Activated CD4-positive, alpha-beta T cell treated with anti-CD3 and anti-CD28 coated beads for 24 hours (primary cell): ENCODE results near the gene SDR42E1.
"Not testable (repeated sequence)": the region's sequence is repeated elsewhere in the genome, so short reads cannot be mapped to it uniquely, and the experiment has no call there.

Experiments used
- DNase-seq, 2 donors: peaks; one replicate each; pipeline ENCODE4 v3.0.0-alpha.2; 2020; ENCODE audit warnings: low read depth in 2 of 2

The SDR42E1 gene

GRCh38 chr16:82037666-82038065 lies 26.4 kb upstream of the SDR42E1 start:
- no peak for DNase-seq

- no peak for DNase-seq
Observed at GRCh38 chr16:82037251-82037650, 26.0 kb upstream of the SDR42E1 start.

- no peak for DNase-seq
Observed at GRCh38 chr16:82034981-82035612, 23.8 kb upstream of the SDR42E1 start, which contains the start of gene HSD17B2. Gene HSD17B2, plus strand, starts transcription at chr16:82035253. Its CDS starts 172 bp downstream, at chr16:82035425.

GRCh38 chr16:82033683-82034300 lies 22.5 kb upstream of the SDR42E1 start:
- DNase-seq = no peak

GRCh38 chr16:82033006-82033405 lies 21.7 kb upstream of the SDR42E1 start:
- DNase-seq = no peak

GRCh38 chr16:82031116-82032084 lies 20.1 kb upstream of the SDR42E1 start:
- no peak for DNase-seq

- no peak for DNase-seq
Observed at GRCh38 chr16:82027629-82028064, 16.4 kb upstream of the SDR42E1 start.

- DNase-seq = no peak
Observed at GRCh38 chr16:82024883-82025282, 13.6 kb upstream of the SDR42E1 start.

- no peak for DNase-seq
Observed at GRCh38 chr16:82024316-82024715, 13.0 kb upstream of the SDR42E1 start.

- DNase-seq = no peak
Observed at GRCh38 chr16:82023206-82023605, 11.9 kb upstream of the SDR42E1 start.

- DNase-seq = no peak
Observed at GRCh38 chr16:82020051-82020450, 8.8 kb upstream of the SDR42E1 start.

GRCh38 chr16:82019535-82019934 lies 8.3 kb upstream of the SDR42E1 start:
- no peak for DNase-seq

GRCh38 chr16:82017911-82018568 lies 6.8 kb upstream of the SDR42E1 start:
- DNase-seq = no peak

- no peak for DNase-seq
Observed at GRCh38 chr16:82016964-82017363, 5.7 kb upstream of the SDR42E1 start.

- DNase-seq = no peak
Observed at GRCh38 chr16:82016263-82016662, 5.0 kb upstream of the SDR42E1 start.

- no peak for DNase-seq
Observed at GRCh38 chr16:82013139-82013538, 1.9 kb upstream of the SDR42E1 start.

GRCh38 chr16:82010649-82011048 lies 621 bp downstream of the SDR42E1 start:
- no peak for DNase-seq

- DNase-seq = not testable (repeated sequence)
Observed at GRCh38 chr16:82009789-82010188, 1.5 kb downstream of the SDR42E1 start.

GRCh38 chr16:82008957-82009592 lies 2.2 kb downstream of the SDR42E1 start:
- DNase-seq = no peak

- DNase-seq = no peak
Observed at GRCh38 chr16:82007189-82007588, 4.1 kb downstream of the SDR42E1 start.

- no peak for DNase-seq
Observed at GRCh38 chr16:82006036-82006435, 5.2 kb downstream of the SDR42E1 start.
